Right atrium auricular region (tissue), 2 donors: ENCODE measurements around the gene CCSER2. TPM values are rescaled to one million over a fixed set of nuclear protein-coding genes. Genes with fewer than 3 reads are reported as not detected.

ENCODE experiments used
- DNase-seq: peaks from one replicate; pipeline ENCODE4 v3.0.0-alpha.2; 2019; ENCODE audit warnings: low spot score
- H3K27ac ChIP-seq, 2 donors: fragments of 200-600 bp; sonication (generic); 1 replicate in 1 of 2; 2 replicates in 1 of 2; pipeline ENCODE4 v1.5.1; 2016 to 2019
- H3K27me3 ChIP-seq, 2 donors: fragments of 200-600 bp; sonication (generic); one replicate each; pipeline versions ENCODE4 v1.5.1 to v1.6.0; 2017 to 2019
- H3K36me3 ChIP-seq: fragments of 200-600 bp; sonication (generic); one replicate; pipeline ENCODE4 v1.5.1; 2016
- H3K4me1 ChIP-seq, 2 donors: fragments of 200-600 bp; sonication (generic); one replicate each; pipeline versions ENCODE4 v1.5.1 to v1.6.0; 2017 to 2019
- H3K4me3 ChIP-seq, 2 donors: fragments of 200-600 bp; sonication (generic); 1 replicate in 1 of 2; 2 replicates in 1 of 2; pipeline ENCODE4 v1.5.1; 2017 to 2019; ENCODE audit warnings: mild to moderate bottlenecking in 1 of 2, moderate library complexity in 1 of 2
- H3K9me3 ChIP-seq, 2 donors: fragments of 200-600 bp; sonication (generic); one replicate each; pipeline ENCODE4 v1.5.1; 2019
- total RNA-seq, 2 donors: library from RNA; depleted of rRNA; stranded (reverse); fragments of >200 nt; gene quantifications; one replicate each; pipeline ENCODE4 v1.1.0, GENCODE V29; 2016
- TF ChIP-seq, protein P1 (sequence below), 2 donors: fragments of 200-600 bp; sonication (generic); IDR thresholded peaks; one replicate each; pipeline ENCODE4 v1.5.1; 2019; ENCODE audit warnings: antibody characterized with exemption in 2 of 2

The CCSER2 gene
- total RNA-seq, 2 donors from 2014 or later, result 77.1 to 91.6 TPM

DNA sequence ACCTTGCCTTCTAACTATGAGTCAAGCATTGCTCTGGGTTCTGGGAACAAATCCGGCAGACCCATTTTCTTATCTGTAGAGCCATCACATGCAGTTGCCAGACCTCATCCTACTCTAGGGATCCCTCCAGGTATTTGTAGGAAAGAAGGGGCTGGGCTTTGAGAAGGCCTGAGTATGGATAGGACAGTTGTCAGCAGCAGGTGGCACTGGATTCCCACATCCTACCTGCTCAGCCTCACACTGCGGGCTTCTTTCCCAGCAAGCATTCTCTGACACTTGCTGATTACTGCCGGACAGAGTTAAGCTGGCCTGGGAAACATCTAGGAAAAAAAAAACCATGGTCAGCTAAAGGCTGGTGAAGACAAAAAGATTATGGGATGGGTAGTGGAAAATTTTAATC is 224.1 kb downstream of the CCSER2 start:
- no peaks in the 10 kb centered on the region for H3K4me1 ChIP-seq
- no peaks in the 10 kb centered on the region for H3K27me3 ChIP-seq
- no peak for DNase-seq
- no peak overlapping the region for H3K27ac ChIP-seq
- no peak overlapping the region for H3K4me3 ChIP-seq
- H3K36me3 ChIP-seq, result no peaks in the 10 kb centered on the region
- H3K9me3 ChIP-seq, result no peaks in the 10 kb centered on the region
- TF ChIP-seq, protein P1, sequence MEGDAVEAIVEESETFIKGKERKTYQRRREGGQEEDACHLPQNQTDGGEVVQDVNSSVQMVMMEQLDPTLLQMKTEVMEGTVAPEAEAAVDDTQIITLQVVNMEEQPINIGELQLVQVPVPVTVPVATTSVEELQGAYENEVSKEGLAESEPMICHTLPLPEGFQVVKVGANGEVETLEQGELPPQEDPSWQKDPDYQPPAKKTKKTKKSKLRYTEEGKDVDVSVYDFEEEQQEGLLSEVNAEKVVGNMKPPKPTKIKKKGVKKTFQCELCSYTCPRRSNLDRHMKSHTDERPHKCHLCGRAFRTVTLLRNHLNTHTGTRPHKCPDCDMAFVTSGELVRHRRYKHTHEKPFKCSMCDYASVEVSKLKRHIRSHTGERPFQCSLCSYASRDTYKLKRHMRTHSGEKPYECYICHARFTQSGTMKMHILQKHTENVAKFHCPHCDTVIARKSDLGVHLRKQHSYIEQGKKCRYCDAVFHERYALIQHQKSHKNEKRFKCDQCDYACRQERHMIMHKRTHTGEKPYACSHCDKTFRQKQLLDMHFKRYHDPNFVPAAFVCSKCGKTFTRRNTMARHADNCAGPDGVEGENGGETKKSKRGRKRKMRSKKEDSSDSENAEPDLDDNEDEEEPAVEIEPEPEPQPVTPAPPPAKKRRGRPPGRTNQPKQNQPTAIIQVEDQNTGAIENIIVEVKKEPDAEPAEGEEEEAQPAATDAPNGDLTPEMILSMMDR (IDR thresholded peaks at IDR 0.05), result no peak

DNA sequence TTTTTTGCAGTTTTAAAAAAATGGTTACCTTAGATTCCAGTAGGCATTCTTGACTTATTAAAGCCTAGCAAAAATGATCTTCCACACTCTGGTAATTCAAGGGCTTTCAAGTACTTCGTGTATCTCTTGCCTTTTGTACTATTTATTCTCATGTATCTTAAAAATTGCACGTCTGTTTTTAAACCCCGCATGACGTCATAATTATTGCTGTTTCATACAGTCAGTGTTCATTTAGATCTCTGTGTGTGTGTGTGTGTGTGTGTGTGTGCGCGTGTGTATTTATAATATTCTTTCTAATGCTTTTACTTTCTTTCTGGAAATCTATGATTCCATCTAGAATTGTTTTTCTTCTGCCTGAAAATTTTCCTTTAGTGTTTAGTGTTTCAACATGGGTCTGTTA is 234.2 kb downstream of the CCSER2 start:
- H3K4me3 ChIP-seq, result no peak overlapping the region
- no peak for DNase-seq
- H3K27ac ChIP-seq, result no peak overlapping the region
- H3K36me3 ChIP-seq, result no peaks in the 10 kb centered on the region
- peaks cover 0 to 3% of the 10 kb centered on the region in 2 donors for H3K27me3 ChIP-seq
- peaks cover 0 to 7% of the 10 kb centered on the region in 2 donors for H3K9me3 ChIP-seq
- no peaks in the 10 kb centered on the region for H3K4me1 ChIP-seq
- TF ChIP-seq, protein P1 (IDR thresholded peaks at IDR 0.05), result no peak

DNA sequence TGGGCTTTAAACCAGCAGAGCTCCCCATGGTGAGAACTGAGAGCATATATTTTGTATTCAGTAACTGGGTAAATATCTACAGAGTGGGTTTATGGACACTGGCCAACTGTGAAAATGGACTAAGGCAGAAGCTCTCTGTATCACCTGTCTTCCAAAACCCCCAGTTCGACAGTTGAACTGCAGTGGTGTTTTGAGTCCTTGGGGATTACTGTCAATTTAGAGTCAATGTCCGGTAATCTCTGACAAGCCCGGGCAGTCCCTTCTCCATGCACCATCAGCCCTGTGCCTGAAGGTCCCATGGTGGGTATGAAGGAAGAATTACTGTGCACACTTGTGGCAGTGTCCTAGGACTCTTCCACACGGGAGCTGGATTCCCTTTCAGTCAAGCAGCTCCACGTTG is 235.0 kb downstream of the CCSER2 start:
- Histone ChIP-seq H3K27ac (no peak overlapping the region), H3K9me3 (peaks cover 0 to 1% of the 10 kb centered on the region in 2 donors), H3K4me3 (no peak overlapping the region), H3K4me1 (no peaks in the 10 kb centered on the region), H3K27me3 (peaks cover 0 to 3% of the 10 kb centered on the region in 2 donors), H3K36me3 (no peaks in the 10 kb centered on the region)
- TF ChIP-seq, protein P1 (IDR thresholded peaks at IDR 0.05), result no peak
- no peak for DNase-seq

DNA sequence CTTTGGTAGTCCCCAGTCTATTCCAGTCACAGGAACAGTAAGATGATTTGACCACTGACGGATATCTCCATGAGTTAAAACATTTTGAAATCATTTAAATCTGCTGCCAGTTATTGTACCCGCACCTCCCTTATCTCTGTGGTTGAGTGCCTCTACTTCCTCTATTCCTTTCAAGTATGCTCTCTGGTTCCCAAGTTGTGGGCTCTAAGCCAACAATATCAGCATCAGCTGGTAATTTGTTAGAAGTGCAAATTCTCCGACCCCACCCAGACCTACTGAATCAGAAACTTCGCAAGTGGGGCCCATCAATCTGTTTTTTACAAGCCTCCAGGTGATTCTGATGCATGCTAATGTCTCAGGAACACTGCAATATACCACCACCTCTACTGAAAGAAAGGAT is 235.5 kb downstream of the CCSER2 start:
- Histone ChIP-seq H3K27me3 (peaks cover 0 to 3% of the 10 kb centered on the region in 2 donors), H3K4me3 (no peak overlapping the region), H3K4me1 (no peaks in the 10 kb centered on the region), H3K36me3 (no peaks in the 10 kb centered on the region), H3K9me3 (no peaks in the 10 kb centered on the region), H3K27ac (no peak overlapping the region)
- TF ChIP-seq, protein P1 (IDR thresholded peaks at IDR 0.05), result no peak
- no peak for DNase-seq

DNA sequence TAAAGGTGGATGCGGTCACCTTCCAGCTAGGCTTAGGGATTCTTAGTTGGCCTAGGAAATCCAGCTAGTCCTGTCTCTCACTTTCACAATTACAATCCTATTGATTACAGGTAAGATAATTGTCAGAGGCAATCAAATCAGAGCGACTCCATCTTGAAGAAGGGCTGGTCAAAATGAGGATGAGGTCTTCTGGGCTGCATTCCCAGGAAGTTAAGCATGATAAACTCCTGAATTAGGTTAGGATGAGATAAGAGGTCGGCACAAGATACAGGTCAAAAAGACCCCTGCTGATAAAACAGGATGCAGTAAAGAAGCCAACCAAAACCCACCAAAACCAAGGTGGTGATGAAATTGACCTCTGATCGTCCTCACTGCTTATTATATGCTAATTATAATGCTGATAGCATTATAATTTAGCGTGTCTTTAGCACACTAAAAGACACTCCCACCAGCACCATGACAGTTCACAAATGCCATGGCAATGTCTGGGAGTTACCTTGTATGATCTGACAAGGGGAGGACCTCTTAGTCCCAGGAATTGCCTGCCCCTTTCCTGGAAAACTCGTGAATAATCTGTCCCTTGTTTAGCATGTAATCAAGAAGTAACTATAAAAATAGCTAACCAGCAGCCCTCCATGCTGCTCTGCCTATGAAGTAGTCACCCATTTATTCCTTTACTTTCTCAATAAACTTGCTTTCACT is 237.6 kb downstream of the CCSER2 start:
- H3K4me1 ChIP-seq, result no peaks in the 10 kb centered on the region
- no peaks in the 10 kb centered on the region for H3K9me3 ChIP-seq
- no peaks in the 10 kb centered on the region for H3K36me3 ChIP-seq
- no peak overlapping the region for H3K4me3 ChIP-seq
- TF ChIP-seq, protein P1 (IDR thresholded peaks at IDR 0.05), result no peak
- DNase-seq, result no peak
- no peak overlapping the region for H3K27ac ChIP-seq
- peaks cover 0 to 3% of the 10 kb centered on the region in 2 donors for H3K27me3 ChIP-seq

DNA sequence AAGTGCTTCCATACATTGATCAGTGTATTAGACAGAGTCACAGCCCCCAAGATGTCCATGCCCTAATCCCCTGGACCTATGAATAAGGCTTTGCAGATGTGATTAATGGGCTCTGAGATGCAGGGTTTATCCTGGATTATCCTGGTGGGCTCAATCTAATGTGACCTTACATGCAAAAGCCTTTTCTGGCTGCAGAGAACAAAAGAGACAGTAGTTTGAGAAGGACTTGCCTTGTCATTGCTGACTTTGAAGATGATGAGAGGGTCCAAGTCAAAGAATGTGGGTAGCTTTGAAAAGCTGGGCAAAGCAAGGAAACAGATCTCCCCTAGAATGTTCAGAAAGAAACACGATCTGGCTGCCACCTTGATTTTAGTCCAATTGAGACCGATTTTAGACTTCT is 238.7 kb downstream of the CCSER2 start:
- Histone ChIP-seq H3K4me3 (no peak overlapping the region), H3K4me1 (no peaks in the 10 kb centered on the region), H3K27me3 (peaks cover 0 to 3% of the 10 kb centered on the region in 2 donors), H3K27ac (no peak overlapping the region), H3K36me3 (no peaks in the 10 kb centered on the region), H3K9me3 (no peaks in the 10 kb centered on the region)
- DNase-seq, result no peak
- TF ChIP-seq, protein P1 (IDR thresholded peaks at IDR 0.05), result no peak
